HG03135 (cell line): ENCODE results near the gene MIER2.
A peak's percentile ranks its signal among the peaks of the same experiment; 100 is the strongest.
"Not testable (repeated sequence)": the region's sequence is repeated elsewhere in the genome, so short reads cannot be mapped to it uniquely, and the experiment has no call there.

Experiments
- ATAC-seq: cut with Tn5 transposase; IDR thresholded peaks from one replicate; pipeline ENCODE4 v1.9.1; 2021; ENCODE audit warnings: mild to moderate bottlenecking, moderate library complexity; ENCODE audit not compliant: unreplicated experiment

MIER2 gene

DNA sequence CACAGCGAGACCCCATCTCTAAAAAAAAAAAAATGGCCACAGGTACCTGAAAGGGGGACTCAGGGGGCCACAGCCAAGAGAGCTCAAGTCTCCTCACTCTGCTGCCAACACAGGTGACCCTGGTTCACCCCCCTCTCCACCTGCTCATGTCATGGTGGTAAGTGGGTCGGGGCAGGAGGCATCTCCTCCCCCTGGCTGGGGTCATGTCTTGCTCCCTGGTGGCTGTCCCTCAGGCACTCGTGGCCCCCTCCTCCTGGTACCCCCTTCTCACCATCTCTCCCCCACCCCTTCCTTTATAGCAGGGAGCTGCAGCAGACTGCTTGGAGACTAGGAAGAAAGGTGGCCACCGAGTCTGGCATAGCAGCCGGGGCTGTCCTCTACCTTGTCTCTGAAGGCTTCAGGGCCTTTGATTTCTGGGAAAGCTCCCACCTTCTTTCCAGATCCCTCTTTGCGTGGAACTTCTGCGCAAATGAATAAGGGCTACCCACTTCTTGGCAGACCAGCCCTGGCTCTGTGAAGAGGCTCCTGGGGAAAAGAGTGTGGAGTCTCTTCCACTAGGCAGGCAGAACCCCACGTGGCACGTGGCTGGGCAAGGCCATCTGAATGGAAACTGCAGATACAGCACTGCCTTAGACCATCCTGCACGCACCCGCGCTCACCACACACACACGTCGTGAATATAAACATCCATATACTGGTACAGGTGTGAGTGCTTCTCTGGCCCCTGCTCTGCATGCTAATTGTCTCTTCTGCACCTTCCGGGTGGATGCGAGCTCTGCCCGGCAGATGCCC, 20.1 kb upstream of the MIER2 start:
- ATAC-seq: no peak

DNA sequence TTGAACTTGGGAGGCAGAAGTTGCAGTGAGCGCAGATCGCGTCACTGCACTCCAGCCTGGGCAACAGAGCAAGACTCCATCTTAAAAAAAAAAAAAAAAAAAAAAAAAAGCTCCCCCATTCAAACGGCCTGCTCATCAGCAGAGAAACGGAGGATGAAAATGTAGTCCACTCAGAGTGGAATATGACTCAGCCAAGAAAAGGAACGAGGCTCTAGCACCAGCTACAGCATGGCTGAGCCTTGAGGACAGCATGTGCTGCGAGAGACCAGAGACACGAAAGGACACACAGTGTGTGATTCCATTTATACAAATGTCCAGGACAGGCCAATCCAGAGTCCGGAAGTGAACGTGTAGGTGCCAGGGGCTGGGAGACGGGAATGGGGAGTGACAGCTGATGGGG, 18.1 kb upstream of the MIER2 start:
- ATAC-seq: no peak

DNA sequence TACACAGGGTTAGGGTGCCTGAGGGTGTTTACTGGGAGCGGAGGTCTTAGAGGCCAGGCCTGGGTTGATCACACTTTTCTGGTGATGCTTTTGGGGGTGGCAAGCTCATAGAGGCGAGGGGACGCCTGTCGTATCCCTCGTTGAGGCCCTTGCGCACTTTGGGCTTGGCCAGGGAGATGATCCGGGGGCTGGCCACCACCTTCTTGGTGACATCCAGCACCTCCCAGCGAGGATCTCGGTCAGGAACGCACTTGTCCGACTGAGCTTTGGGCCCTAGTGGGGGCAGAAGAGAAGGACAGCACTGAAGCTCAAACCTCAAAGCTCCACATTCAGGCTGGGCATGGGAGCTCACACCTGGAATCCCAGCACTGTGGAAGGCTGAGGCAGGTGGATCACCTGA, 17.6 kb upstream of the MIER2 start:
- ATAC-seq: no peak

DNA sequence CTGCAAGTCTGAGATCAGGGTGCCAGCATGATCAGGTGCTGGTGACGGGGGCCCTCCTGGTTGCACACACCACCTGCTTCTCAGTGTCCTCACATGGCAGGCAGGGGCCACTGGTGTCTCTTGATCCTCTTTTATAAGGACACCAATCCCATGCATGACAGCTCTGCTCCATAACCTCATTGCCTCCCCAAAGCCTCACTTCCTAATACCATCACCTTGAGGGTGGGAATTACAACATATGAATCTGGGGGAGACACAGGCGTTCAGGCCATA, 15.0 kb upstream of the MIER2 start:
- no peak for ATAC-seq

DNA sequence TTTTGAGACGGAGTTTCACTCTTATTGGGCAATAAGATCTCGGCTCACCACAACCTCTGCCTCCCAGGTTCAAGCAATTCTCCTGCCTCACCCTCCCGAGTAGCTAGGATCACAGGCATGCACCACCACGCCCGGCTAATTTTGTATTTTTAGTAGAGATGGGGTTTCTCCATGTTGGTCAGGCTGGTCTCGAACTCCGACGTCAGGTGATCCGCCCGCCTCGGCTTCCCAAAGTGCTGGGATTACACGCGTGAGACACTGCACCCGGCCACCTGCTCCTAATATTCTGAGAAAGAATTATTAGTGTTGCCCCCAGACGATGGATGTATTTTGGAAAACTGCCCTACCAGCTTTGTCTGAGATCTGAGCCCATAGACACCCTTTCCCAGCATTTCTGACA, 10.9 kb upstream of the MIER2 start:
- ATAC-seq: not testable (repeated sequence)

DNA sequence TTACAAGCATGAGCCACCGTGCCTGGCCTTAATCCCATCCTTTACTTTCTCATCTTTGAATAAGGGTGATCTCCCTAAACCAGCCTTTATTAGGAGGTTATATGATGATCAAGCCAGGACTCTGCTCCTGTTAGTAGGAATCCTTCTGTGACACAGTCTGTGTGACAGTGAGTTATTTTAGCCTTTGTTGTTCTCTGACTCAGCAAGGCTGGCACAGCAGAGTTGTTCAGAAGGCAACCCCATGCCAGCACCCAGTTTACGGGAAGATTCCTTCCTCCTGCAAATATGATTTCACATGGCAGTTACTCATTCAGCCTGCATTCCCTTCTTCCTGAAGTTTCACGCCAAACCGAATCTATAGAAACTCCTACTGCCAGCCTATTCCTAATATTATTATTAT, 10.5 kb upstream of the MIER2 start:
- ATAC-seq: no peak

DNA sequence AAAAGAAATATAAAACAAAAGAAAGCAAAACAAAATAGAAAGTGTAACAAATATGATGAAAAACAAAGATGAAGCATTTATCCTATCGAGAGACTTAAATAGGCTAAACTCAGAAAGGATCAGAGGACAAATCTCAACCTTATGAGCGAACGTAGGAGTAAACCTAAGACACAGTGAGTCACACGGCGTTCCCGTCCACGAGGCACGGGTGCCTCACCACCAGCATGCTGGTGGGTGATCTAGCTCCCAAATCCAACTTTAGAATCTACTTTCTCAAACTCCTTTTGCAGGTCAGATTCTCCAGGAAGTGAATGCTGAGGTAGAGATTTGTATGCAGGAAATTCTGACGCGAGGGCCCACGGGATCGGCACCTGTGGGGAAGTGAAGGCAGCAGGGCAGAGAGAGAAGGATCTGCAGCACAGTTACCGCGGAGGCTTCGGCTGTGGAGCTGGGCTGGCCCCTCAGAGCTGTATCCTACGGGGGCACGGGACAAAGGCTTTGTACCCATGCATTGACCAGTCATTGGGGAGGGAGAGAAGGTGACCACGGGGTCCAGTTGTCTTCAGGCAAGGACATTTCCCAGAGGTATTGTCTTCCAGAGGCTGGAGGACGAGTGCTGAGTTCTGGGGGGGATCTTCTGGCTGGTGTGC, 7.5 kb upstream of the MIER2 start:
- no peak for ATAC-seq

DNA sequence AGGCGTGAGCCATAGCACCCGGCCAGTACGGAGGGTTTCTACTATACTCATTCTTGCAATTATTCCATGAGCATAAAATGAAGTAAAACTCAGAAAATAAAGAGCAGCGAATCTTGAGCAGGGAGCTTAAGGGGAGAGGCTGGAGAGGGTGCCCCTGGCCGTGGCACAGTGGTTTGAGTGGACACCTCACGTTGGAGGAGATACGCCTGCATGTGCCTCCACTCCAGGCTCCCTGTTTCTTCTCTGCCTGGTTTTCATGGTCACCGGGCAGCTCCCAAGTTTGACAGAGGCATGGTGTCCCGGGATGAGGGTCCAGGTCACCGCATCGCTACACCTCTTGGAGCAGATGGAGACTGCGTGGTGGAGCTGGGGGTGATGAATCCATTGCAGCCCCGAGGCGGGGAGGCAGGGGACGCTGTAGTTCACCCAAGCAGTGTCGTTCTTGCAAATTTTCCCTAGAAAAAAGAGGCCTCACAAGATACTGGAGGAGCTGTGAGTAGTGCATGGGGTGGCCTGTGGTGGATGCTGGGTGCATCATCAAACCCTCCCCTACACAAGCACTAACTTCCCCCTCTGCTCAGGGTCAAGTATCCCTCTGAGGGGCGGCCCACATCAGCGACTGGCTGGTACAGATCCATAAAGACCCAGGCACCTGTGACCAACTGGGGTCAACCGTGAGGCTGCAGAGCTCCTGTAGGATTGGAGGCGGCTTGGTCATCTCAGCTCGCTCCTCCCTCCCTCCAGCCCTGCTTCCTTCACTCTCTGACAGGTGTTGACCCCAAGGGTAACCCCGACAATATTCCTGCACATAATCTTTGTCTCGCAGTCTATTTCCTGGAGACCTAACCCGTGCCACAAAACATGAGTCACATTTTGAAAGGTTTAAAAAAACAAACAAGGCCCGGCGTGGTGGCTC, 3.6 kb upstream of the MIER2 start:
- no peak for ATAC-seq

DNA sequence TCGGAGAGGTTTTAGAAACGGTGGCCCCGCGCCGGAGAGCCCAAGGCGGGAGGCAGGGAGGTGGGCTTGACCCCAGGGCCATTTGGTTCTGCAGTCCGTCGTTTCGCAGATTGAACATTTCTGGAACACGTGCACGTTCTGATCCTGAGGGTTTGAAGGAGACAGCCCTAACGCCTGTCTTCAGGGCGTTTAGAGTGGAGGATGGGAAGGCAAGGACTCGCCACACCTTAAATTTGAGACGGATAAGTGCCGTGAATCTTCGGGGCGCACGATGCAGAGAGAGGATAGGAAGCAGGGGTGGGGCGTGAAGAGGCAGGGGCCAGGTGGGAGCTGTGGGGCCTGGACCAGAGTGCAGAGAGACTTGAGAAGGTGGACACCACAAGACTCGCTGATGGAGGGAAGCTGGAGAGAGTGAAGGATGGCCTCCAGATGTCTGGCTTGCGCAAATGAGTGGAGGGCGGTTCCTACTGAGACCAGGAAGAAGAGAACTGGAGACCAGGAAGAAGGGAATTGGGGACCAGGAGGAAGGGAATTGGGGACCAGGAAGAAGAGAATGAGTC, 804 bp upstream of the MIER2 start:
- ATAC-seq: no peak

DNA sequence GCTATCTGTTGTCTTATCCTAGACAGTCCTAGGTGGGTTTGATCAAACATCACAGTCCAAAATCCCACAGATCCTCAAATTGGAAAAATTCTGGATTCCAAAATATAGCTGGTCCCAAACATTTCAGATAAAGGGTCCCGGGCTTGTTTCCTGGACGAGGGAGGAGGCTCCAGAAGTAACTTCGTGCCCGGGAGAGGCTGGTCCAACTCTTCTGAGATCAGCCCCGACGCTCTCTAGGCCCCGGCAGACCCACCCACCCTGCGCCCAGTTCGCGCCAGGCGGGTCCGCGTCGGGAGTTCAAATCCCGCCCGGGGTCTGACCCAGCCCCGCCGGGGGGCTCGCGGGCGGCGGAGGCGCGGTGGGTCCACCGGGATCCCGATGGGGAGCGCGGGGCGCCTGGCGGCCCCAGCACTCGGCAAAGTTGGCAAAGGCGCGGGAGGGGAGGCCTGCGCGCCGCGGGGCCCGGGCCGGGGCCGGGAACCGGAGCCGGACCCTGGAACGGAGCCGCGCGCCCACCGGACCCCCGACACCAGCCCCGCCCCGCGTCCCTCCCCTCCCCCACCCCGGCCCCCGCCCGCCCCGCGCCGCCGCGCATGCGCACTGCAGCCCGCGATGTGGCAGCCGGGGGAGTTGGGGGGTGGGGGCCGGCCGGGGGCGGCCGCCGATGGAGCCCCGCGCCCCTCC, 513 bp downstream of the MIER2 start:
- peak; percentile 27 for ATAC-seq

DNA sequence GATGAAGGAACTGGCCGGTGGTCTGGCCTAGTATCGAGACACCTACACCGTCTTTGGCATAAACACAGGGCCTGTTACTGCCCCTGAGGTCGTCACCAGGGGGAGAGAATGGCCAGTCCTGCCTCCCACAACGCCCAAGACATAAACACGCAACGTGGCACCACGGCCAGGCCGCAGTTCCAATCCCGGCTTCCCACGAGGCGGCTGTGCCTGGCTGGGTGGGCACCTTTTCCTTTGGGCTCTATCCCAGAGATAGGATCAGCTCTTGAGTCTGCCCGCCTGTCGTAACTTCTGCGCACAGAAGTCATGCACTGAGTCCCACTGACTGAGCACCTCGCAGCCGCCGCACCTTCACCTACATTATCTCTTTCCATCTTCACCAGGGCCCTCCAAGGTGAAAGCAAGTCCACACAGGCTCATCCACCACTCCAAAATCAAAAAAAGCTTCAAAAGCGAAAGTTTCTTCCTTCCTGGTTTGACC, 1.1 kb downstream of the MIER2 start:
- no peak for ATAC-seq

DNA sequence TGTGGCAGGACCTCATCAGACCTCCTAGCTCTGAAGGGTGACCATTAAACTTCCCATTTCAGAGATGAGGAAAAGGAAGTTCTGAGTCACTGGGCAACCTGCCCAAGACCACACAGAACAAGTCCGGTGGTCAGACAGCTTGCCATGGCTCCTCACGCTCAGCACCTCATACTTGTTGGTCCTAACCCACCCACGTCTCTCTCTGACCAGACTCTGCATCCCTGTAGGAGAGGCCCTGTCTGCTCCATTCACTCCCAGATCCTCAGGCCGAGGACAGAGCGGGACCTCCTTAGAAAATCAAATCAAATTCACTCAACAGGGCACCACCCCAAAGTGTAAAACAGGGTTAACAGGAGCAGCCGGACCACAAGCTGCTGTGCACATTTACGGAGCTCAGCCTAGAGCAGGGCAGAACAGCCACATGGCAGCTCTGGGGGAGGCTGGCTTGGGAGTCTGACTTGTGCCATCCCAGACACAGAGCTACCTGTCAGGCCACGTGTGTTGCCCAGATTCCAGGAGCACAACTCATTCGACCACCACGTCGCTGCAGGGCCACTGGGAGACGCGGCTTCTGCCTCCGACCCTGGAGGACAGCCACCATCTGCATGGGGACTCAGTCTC, 1.7 kb downstream of the MIER2 start:
- ATAC-seq: no peak

DNA sequence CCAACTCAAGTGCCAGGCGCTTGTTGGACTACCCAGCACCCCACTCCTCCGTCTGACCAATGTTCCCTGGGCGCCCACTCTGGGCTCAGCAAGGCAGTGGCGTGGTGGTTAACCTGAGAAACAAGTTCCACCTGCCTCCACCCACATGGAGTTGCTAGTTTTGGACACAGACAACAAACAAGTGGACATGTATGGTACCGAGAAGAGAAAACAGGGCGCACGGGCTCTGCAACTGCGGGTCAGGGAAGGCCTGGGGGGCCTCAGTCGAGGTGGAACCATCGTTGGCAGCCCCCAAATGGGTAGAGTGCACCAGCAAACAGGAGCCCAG, 2.5 kb downstream of the MIER2 start:
- no peak for ATAC-seq

DNA sequence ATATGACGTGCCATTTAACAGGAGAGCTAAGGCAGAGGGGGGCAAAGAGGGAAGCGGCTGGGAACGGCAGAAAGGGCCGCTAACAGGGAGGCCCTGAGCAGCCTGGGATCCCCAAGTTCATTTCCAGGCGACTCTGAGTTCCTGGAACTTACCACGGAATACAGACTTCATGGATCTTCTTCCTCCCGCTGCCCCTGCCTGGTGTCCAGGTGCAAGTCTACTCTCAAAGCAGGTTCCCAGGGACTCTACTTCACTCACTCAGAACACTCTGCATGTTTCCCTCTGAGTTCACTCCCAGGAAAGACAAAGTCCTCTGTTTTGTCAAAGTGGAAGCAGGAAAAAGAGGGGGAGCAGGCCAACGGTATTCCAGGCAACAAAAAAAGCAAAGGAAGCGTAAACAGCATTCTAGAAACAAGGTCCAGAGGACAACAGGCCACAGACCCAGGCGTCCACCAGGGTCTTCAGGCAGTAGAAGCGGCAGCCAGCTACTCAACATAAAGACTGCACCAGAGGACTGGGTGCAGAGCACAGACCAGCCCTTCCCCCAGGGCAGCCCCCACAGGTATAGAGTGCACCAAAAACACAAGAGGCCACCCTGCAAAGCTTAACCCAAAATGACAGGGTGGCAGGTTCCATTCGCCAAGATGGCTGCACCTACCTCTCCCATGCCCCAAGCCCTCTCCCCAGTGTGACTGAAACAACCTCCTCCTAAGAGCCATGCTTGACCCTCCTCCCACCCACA, 3.0 kb downstream of the MIER2 start:
- ATAC-seq: no peak

DNA sequence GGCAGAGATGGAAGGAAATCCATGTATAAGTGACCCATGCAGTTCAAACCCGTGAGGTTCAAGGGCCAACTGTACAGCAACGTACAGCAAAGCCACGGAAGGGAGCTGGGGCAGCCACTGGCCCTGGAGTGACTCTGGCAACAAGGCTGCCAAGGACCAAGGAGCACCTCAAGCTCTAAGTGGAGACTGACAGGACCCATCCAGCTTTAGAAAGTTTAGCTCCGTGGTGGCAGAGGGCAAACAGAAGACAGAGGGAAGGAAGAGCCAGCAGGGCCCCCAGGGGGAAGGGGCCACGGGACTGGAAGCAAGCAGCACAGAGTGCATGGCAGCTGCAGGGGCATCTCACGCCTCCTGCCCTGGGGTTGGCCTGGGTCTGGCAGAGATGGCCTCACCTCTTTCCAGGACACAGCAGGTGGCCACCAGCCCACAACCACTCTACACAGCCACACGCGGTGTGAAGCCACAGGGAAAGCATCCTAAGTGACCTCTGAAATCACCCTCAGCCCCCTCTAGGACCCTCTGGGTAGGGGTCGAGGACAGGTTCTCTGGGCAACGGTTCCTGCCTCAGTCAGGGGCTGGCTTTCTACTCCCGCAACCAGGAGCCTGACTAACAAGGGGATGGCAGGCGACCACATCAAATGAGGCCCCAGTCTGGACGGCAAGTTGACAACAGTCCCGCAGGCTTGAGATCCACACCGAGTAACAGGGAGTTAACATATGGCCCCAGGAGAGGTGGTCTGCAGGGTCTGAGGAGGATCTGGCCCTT, 3.8 kb downstream of the MIER2 start:
- ATAC-seq: no peak

DNA sequence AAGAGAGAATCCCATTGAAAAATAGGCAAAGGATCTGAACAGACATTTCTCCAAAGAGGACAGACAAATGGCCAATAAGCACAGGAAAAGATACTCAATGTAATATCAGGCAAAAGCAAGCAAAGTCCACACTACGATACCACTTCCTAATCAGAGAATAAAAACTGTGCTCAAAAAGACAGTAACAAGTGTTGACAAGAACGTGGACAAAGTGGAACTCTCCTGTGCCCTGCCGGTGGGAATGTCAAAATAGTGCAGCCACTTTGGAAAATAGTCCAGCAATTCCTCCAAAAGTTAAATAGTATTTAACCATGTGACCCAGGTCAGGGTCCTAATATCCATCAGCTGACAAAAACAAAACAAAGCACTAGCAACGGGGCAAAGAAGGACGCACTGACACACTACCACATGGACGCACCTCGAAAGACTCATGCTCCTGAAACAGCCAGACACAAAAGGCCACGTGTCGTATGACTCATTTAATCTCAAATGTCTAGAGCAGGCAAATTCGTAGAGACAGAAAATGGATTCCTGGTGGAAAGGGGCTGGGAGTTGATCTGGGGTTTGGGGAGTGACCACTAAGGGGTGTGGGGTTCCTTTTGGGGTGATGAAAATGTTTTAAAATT, 5.2 kb downstream of the MIER2 start:
- ATAC-seq: no peak

DNA sequence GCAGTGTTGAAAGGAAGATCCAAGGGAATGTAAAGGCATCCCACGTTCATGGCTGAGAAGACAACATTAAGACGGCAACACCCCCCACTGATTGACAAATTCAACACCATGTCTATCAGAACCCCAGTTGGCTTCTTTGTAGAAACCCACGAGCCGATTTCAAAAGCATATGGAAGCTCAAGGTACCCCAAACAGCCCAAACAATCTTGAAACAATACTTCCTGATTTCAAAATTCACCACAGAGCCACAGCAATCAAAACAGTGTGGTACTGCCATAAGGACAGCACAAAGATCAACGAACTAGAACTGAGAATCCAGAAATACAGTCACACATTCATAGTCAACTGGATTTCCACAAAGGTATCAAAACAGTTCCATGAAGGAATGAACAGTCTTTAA, 6.2 kb downstream of the MIER2 start:
- ATAC-seq: no peak

DNA sequence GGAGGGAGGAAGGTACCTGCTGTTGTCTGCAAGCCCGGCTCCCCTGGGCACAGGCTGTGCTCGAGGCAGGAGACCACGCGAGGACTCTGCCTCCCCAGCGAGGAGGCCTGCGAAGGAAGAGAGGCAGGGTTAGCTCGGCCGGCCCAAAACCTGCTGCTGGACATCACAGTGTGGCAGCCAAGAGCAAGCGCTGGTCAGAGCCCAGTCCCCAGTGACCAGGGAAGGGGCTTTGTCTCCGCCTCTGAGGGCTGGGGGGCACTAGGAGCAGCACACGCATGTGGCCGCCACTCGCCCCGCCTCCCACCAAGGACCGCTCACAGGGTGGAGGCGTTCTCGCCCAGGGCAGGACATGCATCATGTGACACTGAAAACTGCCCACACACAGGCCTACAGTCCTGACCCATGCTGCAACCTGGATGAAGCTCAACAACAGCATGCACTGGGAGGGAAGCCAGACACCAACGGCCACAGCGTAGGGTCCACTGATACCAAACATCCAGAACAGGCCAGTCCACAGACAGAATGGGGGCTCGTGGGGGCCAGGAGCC, 8.5 kb downstream of the MIER2 start:
- ATAC-seq: no peak
